Esophagus muscularis mucosa (tissue), 3 donors: ENCODE data around the gene DSCAML1.

Experiments
- POLR2A ChIP-seq: fragments of 450-650 bp; IDR thresholded peaks from one replicate; pipeline ENCODE4 v1.6.1; 2017; ENCODE audit warnings: antibody characterized with exemption, moderate library complexity, mild to moderate bottlenecking, low read depth
- POLR2AphosphoS5 ChIP-seq, 2 donors: sonication (generic); formaldehyde crosslinking; IDR thresholded peaks; one replicate each; pipeline ENCODE4 v1.6.1; 2017; ENCODE audit warnings: antibody characterized with exemption in 2 of 2
- TF ChIP-seq, protein P1 (sequence below), 3 experiments: fragments of 200-600 bp in 2 of 3; fragments of 450-650 bp in 1 of 3; sonication (generic) in 2 of 3; IDR thresholded peaks; one replicate each; pipeline ENCODE4 v1.5.1; 2017 to 2019; ENCODE audit warnings: antibody characterized with exemption in 3 of 3, mild to moderate bottlenecking in 2 of 3, moderate library complexity in 1 of 3

DNA sequence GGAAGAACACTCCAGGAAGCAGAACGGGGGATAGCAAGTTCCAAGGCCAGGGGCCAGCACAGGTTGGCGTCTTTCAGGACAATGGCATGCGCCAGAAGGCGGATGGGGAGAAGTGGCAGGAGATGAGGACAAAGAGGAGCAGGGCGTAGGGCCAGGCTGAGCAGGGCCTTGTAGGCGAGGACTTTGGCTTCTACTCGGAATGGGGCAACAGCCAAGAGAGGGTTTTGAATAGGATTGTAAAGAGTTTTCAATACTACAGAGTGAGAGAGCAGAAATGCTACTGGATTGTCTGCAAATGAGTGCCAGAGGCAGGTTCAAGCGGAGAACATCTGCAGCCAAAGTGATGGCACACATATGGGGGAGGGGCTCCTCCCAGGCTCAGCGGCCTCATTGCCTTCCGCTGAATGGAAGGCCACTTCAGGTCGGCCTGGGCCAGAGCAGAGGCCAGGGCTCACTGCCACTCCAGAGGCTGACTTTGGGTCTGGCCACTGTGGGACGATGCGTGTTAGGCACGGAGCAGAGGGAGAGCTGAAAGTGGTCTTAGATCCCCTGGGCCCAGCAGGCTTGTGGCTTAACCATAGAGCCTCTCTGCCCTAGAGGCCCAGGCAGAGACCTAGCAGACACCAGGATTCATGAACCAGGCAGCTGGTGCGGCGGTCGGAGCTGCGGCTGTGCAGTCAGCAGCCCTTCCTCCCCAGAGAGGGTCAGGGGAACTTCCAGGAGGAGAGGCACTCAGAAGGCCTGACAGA is 118.2 kb downstream of the DSCAML1 start:
- TF ChIP-seq, protein P1, sequence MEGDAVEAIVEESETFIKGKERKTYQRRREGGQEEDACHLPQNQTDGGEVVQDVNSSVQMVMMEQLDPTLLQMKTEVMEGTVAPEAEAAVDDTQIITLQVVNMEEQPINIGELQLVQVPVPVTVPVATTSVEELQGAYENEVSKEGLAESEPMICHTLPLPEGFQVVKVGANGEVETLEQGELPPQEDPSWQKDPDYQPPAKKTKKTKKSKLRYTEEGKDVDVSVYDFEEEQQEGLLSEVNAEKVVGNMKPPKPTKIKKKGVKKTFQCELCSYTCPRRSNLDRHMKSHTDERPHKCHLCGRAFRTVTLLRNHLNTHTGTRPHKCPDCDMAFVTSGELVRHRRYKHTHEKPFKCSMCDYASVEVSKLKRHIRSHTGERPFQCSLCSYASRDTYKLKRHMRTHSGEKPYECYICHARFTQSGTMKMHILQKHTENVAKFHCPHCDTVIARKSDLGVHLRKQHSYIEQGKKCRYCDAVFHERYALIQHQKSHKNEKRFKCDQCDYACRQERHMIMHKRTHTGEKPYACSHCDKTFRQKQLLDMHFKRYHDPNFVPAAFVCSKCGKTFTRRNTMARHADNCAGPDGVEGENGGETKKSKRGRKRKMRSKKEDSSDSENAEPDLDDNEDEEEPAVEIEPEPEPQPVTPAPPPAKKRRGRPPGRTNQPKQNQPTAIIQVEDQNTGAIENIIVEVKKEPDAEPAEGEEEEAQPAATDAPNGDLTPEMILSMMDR (IDR thresholded peaks at IDR 0.05): no peak
- TF ChIP-seq POLR2A: no peak
- no peak for TF ChIP-seq POLR2AphosphoS5 (IDR thresholded peaks at IDR 0.05)
